ENCODE data around the gene CPM.

CPM gene

DNA sequence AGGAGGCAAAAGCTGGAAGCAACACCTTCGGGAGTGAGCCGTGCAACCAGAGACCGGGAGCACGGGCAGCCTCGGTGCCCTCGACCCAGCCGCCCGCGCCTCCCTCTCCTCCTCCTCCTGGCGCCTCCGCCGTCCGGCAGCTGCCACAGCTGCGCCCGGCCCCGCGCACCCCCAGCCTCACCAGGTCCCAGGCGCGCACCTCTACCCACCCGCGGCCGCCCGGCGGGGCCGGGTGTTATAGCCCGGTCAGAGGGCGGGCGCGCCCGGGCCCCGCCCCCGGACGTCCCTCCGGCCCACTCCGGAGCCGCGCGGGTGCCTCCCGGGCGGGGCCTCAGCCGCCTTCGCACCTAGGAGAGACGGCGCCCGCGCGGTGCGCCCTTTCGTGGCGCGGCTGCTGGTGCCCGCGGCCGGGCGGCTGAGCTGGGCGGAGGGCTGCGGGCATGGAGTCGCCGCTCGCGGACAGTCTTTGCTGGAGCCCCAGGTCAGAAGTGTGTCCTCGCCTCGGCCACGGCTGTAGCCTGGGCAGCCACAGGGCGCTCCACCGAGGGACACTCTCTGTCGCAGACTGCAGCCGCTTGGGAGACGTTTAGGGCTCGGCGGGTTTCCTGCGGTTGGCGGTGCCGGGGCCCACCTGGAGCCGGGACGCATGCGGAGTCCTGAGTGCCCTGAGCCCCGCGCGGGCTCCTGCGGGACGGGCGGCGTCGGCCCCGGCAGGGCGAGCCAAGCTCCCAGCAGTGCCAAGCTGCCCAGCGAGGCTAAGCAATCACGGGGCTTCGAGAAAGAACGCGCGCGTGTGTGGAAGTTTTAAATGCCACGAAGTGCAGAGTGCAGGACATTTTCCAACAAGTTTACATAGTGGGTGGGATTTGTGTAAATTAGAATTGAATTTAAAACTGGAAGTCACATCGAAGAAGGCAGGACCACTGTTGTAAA, at the start of gene CPM:
TSS of gene CPM (minus strand) at position 211 of the 933 bp plus-strand sequence. CDS start 334 bp downstream, outside the sequence.
- DNase-seq (ENCODE audit: low spot score) (peak; percentile 68), FAIRE-seq (no peak)

DNA sequence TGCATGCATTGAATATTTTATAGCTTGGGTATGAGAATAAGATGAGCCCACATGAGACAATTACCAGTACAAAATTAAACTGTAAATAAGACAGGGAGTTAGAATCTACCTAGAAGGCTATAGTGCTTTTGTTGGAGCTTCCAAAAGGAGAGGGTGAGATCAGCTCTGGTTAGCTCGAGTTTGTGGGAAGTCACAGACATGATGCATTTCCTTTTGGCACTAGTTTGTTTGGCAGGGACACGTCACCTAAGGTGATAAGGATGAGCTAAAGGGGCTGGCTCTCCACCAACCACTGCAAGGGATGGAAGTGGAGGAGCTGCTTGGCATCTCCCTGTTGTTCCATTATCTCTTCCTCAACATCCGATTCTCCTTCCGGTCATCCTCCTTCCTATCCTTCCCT, 48.5 kb upstream of the CPM start:
- DNase-seq (ENCODE audit: low spot score): no peak
- FAIRE-seq: no peak

GRCh38 chr12:68980476-68981212, 47.7 kb upstream of the CPM start:
- DNase-seq (ENCODE audit: low spot score) (no peak), FAIRE-seq (no peak)

DNA sequence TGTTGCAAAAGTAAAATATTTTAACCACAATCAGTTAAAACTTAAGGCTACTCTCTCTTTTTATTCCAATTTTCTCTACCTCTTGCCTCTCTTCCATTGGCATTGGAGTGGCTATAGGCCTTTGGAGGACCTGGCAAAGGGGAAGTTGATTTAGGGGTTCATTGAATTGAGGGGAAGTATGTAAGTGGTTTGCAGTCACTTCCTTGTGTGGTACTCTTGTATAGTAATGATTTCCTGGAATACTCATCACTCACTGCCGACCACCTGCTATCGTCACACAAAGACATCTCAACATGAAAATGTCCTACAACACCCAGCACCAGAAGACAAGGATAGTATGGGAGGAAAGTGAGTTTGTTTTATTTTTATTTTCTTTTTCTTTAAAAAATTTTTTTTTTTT, 45.7 kb upstream of the CPM start:
- FAIRE-seq (no peak), DNase-seq (ENCODE audit: low spot score) (no peak)

DNA sequence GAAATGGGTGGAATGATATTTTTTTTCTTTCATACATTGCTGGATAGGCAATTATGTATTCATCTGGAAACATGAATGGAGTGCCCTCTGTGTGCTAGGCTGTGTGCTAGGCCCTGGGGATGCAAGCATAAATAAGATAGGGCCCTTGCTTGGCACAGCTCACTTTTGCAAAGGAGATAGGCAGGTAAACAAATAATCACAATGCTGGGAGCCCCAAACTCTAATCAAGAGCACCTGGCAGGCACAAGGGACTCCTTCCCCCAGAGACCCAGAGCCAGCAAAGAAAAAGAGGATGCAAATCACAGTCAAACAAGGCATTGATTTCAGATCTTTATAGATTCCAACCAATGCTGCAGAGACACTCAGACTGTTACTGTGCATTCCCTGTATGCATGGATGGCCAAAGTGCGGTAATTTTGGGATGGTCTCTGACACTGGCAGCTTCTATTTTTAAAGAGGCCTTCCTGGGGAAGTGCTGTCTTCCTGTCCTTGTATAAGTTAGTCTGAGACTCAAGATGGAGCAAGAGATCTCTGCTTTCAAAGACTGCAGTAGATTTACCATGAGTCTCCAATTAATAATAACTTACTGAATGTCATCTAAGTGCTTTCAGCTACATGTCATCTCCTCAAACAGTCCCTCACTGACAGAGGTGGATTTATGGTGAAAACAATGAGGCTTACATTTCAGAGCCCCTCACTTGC, 45.1 kb upstream of the CPM start:
- DNase-seq (ENCODE audit: low spot score) (no peak), FAIRE-seq (no peak)

DNA sequence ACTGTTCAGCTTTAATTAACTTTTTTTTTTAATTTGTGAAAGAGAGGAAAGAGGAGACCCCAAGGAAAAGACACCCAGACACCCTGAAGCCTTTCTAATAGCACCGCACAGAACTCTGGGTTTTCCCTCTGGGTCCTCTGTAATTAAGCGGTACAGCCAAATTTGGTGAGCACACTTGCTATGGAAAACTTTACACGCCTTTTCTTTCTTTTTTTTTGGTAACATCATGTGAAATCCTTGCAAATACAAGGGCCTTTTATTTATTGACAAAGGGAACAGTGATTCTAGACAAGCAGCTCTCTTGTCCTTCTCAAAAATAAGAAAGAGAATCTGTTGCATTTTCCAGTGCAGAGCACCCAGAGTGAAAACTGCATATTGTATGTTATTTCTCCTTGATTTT, 44.4 kb upstream of the CPM start:
- FAIRE-seq: no peak
- no peak for DNase-seq (ENCODE audit: low spot score)

- no peak for DNase-seq (ENCODE audit: low spot score)
- FAIRE-seq: no peak
These were observed 43.4 kb upstream of the CPM start for GRCh38 chr12:68976395-68976841.

- FAIRE-seq: no peak
These were observed 42.8 kb upstream of the CPM start for GRCh38 chr12:68975811-68976210.

GRCh38 chr12:68972595-68972994, 39.6 kb upstream of the CPM start:
- DNase-seq (ENCODE audit: low spot score) (no peak), FAIRE-seq (no peak)

More at GRCh38 chr12:68975811-68976210, 42.8 kb upstream of the CPM start:
- DNase-seq (ENCODE audit: low spot score): no peak

DNA sequence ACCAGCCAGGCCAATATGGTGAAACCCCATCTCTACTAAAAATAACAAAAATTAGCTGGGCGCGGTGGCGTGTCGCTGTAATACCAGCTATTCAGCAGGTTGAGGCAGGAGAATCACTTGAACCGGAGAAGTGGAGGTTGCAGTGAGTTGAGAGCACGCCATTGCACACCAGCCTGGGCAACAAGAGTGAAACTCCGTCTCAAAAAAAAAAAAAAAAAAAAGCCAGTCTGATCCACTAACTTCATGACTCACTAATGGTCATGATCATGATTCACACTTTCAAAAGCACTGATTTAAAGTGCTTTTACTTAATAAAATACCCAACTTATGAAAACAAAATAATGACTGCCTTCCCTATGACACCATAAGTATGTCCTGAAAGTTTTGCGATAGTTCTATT, 38.4 kb upstream of the CPM start:
- FAIRE-seq: no peak
- DNase-seq (ENCODE audit: low spot score): peak; percentile 14

- FAIRE-seq (no peak), DNase-seq (ENCODE audit: low spot score) (no peak)
These were observed 38.0 kb upstream of the CPM start for GRCh38 chr12:68970951-68971350.

- no peak for FAIRE-seq
- DNase-seq (ENCODE audit: low spot score): no peak
These were observed 37.3 kb upstream of the CPM start for GRCh38 chr12:68970306-68970705.

DNA sequence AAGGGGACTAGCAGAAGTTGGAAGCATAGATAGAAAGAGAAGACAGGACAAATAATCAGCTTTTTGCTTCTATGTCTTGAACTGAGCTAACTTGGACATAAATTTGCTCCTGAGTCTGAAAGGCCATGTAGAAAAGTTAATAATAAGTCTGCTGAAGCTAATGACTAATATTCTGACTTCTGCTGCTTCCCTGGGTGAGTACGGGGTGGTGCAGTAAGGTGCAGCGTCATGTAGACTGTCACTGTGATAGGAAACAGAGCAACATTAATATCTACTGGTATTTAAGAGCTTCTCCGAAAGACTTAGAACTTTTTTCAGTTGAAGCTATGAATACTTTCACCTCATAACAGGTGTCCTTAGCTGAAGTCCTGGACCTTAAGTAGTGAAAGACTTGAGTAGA, 34.1 kb upstream of the CPM start:
- DNase-seq (ENCODE audit: low spot score) (no peak), FAIRE-seq (no peak)

- DNase-seq (ENCODE audit: low spot score) (no peak), FAIRE-seq (no peak)
These were observed 31.1 kb upstream of the CPM start for GRCh38 chr12:68963856-68964745.

GRCh38 chr12:68962877-68963855, 30.2 kb upstream of the CPM start:
- DNase-seq (ENCODE audit: low spot score): no peak

DNA sequence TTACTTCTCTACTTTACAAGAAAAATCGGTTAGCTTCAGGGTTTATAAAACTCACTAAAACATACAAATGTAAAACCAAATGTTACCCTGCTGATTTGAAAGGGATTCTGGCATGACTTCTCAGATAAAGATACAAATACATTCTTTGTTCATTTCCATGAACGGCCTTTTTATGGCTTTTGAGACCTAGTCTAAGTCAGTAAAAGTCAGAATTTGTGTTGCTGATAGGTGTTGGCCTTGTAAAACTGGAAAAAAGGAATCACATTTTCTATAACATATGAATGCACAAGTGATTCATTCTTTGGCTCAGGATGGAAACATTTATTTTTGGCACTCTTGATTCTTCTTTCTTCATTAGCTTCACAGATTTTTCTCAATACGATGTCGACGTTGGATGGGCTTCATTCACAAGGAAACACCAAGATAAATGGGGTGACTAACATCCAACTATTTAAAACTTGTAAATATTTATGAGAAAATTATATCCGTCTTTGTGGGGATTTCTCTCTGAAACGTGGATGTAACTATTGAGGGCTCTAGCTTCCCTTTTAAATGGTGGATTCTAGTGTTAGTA, 27.0 kb upstream of the CPM start:
- no peak for FAIRE-seq
- DNase-seq (ENCODE audit: low spot score): no peak

More at GRCh38 chr12:68962877-68963855, 30.2 kb upstream of the CPM start:
- FAIRE-seq: no peak

GRCh38 chr12:68959143-68959858, 26.3 kb upstream of the CPM start:
- FAIRE-seq (no peak), DNase-seq (ENCODE audit: low spot score) (no peak)

DNA sequence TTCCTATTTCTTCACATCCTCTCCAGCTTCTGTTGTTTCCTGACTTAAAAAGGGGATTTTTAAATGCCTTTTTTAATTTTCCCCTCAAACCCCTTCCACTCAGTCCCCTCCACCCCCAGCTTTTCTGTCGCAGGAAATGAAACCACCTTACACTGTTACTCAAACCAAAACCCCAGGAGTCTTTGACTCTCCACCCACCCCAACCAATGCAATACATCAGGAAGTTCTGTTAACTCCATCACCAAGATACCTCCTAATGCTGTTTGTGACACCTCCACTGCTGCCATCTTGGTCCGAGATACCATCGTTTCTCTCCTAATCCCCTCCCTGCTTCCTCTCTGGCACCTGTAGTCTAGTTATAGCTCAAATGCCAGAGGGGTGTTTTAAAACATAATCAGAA, 25.4 kb upstream of the CPM start:
- DNase-seq (ENCODE audit: low spot score): no peak
- FAIRE-seq: no peak

DNA sequence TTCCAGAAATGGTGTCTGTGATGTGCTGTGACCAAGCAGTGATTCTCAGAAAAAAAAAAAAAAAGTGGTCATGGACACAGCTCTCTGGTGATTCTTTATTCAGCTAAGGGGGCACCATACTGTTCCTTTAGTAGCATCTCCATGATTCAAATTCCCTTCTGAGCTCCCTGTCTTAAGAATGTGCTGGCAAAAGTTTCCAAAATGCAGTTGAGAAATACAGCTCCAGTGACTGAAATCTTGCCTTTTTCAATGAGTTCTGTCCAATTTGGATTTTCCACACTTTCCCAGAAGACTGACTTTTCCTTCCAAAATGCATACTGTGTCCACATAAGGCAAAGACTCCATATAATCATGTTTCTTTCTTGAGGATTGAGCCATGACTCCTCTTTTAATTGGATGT, 24.3 kb upstream of the CPM start:
- no peak for FAIRE-seq

More for the DNA sequence above, 24.3 kb upstream of the CPM start:
- DNase-seq (ENCODE audit: low spot score): no peak
